Lung (tissue), 12 donors: Measurements from ENCODE around the gene ACSF3. TPM values are rescaled to one million over a fixed set of nuclear protein-coding genes. Genes with fewer than 3 reads are reported as not detected.
A peak's percentile ranks its signal among the peaks of the same experiment; 100 is the strongest.

Source experiments
- ATAC-seq: fragments of 200-7000 bp; cut with Tn5 transposase; one replicate; pipeline ENCODE4 v1.9.1; 2020; ENCODE audit warnings: moderate number of reproducible peaks; ENCODE audit not compliant: insufficient read depth, low FRiP score
- DNase-seq, 3 donors: peaks; one replicate each; pipeline ENCODE4 v3.0.0-alpha.2; 2013 to 2017
- H3K27ac ChIP-seq, 2 donors: one replicate each; pipeline ENCODE4 v1.5.1; 2013; ENCODE audit warnings: mild to moderate bottlenecking in 2 of 2, moderate library complexity in 2 of 2, control low read depth in 1 of 2, inconsistent platforms in 1 of 2, low read depth in 1 of 2, low read length in 1 of 2
- H3K27me3 ChIP-seq, 3 donors: one replicate each; pipeline ENCODE4 v1.5.1; 2013; ENCODE audit warnings: low read length in 2 of 3; ENCODE audit not compliant: control insufficient read depth in 3 of 3, insufficient read depth in 3 of 3
- H3K36me3 ChIP-seq, 4 donors: one replicate each; pipeline ENCODE4 v1.5.1; 2013; ENCODE audit warnings: low read length in 4 of 4, mild to moderate bottlenecking in 1 of 4, moderate library complexity in 1 of 4; ENCODE audit not compliant: control insufficient read depth in 4 of 4, insufficient read depth in 4 of 4
- H3K4me1 ChIP-seq, 5 donors: one replicate each; pipeline ENCODE4 v1.5.1; 2013; ENCODE audit warnings: low read length in 5 of 5, mild to moderate bottlenecking in 2 of 5, moderate library complexity in 1 of 5; ENCODE audit not compliant: control insufficient read depth in 5 of 5, insufficient read depth in 5 of 5
- H3K4me3 ChIP-seq: one replicate; pipeline ENCODE4 v1.5.1; 2013; ENCODE audit warnings: mild to moderate bottlenecking, control low read depth, moderate library complexity
- H3K9ac ChIP-seq, 2 donors: one replicate each; pipeline ENCODE4 v1.5.1; 2013; ENCODE audit warnings: low read length in 2 of 2, control low read depth in 1 of 2; ENCODE audit not compliant: insufficient read depth in 1 of 2
- H3K9me3 ChIP-seq, 4 donors: one replicate each; pipeline ENCODE4 v1.5.1; 2013; ENCODE audit warnings: low read length in 3 of 4, mild to moderate bottlenecking in 1 of 4, moderate library complexity in 1 of 4; ENCODE audit not compliant: control insufficient read depth in 4 of 4, insufficient read depth in 3 of 4
- WGBS, 2 donors: extraction: QIAGEN DNeasy Blood & Tissue Kit; methylation state at CpG; one replicate each; pipeline ENCODE4 v1.1.7; 2013; 5-methylcytosine and 5-hydroxymethylcytosine counted together
- polyA plus RNA-seq, 2 donors: library from polyadenylated mRNA; stranded (reverse); fragments of 200-250 nt; gene quantifications; one replicate each; pipeline ENCODE4 v1.2.1, GENCODE V29; 2013
- total RNA-seq, 2 donors: library from RNA; depleted of rRNA in 1 of 2; stranded (reverse); fragments of >200 nt in 1 of 2; gene quantifications; one replicate each; pipeline ENCODE4 v1.2.1, GENCODE V29; 2014 to 2021
- TF ChIP-seq, protein P1 (sequence below): IDR thresholded peaks from 2 replicates; pipeline ENCODE4 v1.5.1; 2012; ENCODE audit warnings: mild to moderate bottlenecking; ENCODE audit errors: control extremely low read depth, extremely low read depth
- donor health status: control.
- donor health status: control.
- donor health status: Bipolar disorder and iron deficiency.
- donor health status: healthy.
- donor health status: DM: yes; HTN: yes; CAD: no.

The ACSF3 gene
- total and polyA plus RNA-seq, 4 donors: 17.4 to 33.6 (median 31.2) TPM

DNA sequence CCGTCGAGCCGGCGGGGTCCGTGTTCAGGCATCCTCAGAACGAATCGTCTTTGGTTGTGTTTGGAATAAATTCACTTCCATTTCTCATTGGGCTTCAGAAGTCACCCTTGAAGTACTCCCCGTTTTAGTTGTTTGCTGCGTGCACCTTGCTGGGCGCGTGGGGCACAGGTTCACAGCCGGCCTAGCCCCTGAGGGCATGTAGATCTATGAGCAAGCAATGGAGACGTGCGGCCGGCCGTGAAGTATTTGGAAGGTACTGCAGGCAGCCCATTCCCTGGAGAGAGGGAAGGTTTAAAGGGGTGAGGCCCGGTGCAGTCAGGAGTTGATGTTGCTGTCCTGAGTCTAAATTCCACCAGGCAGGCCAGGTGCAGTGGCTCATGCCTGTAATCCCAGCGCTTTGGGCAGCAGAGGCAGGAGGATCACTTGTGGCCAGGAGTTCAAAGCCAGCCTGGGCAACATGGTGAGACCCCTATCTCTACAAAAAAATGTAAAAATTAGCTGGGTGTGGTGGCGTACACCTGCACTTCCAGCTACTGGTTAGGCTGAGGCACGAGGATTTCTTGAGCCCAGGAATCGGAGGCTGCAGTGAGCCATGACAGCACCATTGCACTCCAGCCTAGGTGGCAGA, 714 bp downstream of the ACSF3 start:
- no peaks in the 10 kb centered on the region for H3K9me3 ChIP-seq
- peaks cover 0 to 2% (median 0%) of the 10 kb centered on the region in 4 donors for H3K36me3 ChIP-seq
- peak overlapping the region; percentile 83 for H3K4me3 ChIP-seq
- WGBS, 2 donors: 12 to 16% methylated on average over 21 of the region's 21 CpGs
- ATAC-seq (no peak), DNase-seq (no peak)
- peak overlapping the region; percentile 58 to 63 for H3K9ac ChIP-seq
- H3K27me3 ChIP-seq: peaks cover 0 to 11% (median 5%) of the 10 kb centered on the region in 3 donors
- TF ChIP-seq, protein P1, sequence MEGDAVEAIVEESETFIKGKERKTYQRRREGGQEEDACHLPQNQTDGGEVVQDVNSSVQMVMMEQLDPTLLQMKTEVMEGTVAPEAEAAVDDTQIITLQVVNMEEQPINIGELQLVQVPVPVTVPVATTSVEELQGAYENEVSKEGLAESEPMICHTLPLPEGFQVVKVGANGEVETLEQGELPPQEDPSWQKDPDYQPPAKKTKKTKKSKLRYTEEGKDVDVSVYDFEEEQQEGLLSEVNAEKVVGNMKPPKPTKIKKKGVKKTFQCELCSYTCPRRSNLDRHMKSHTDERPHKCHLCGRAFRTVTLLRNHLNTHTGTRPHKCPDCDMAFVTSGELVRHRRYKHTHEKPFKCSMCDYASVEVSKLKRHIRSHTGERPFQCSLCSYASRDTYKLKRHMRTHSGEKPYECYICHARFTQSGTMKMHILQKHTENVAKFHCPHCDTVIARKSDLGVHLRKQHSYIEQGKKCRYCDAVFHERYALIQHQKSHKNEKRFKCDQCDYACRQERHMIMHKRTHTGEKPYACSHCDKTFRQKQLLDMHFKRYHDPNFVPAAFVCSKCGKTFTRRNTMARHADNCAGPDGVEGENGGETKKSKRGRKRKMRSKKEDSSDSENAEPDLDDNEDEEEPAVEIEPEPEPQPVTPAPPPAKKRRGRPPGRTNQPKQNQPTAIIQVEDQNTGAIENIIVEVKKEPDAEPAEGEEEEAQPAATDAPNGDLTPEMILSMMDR: no peak
- peak overlapping the region; percentile 14 to 75 for H3K27ac ChIP-seq
- peaks cover 0 to 17% (median 10%) of the 10 kb centered on the region in 5 donors for H3K4me1 ChIP-seq

DNA sequence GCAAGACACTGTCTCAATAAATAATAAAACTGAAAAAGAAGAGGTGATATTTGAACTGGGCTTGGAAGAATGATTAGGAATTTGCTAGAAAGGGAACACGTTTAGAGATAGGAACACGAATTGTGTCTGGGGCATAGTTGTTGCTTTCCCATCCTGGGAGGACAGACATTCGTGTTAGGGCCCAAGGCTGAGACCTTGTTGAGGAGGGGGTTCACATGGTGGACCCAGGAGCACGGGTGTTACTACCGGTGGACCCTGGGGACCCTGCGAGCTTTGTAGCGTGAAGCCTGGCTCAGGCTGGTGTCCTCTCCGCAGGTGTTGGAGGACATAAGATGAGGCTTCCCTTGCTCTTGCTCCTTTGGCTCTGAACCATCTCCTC, 1.2 kb downstream of the ACSF3 start:
- Histone ChIP-seq H3K27me3 (peaks cover 0 to 6% (median 2%) of the 10 kb centered on the region in 3 donors), H3K27ac (no peak overlapping the region), H3K9ac (no peak overlapping the region), H3K4me1 (peaks cover 0 to 17% (median 7%) of the 10 kb centered on the region in 5 donors), H3K9me3 (no peaks in the 10 kb centered on the region), H3K4me3 (no peak overlapping the region), H3K36me3 (peaks cover 0 to 2% (median 0%) of the 10 kb centered on the region in 4 donors)
- no peak for ATAC-seq
- no peak for DNase-seq
- TF ChIP-seq, protein P1: no peak
- 82 to 87% methylated on average over 8 of the region's 8 CpGs for WGBS, 2 donors

DNA sequence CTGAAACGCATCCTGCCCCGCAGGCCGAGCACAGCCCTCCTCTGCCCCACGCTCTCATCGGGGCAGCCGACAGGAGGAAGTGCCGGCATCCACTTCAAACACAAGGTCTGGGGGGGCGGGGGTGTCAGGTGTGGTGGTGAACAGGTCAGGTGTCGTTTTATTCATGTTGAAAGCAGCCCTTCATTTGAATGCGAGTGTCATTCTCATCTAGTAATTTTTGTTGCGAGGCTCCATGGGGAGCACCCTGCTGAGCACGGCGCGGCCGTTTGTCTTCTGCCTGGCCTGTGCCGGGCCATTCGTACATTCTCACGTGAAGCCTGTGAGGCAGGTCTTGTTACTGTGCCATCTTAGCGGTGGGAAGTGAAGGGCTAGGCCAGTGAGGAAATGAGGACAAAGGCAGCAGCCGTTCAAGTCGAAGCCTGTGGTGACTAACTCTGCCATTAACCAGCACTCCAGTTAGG, 1.9 kb downstream of the ACSF3 start:
- Histone ChIP-seq H3K27ac (no peak overlapping the region), H3K9me3 (no peaks in the 10 kb centered on the region), H3K9ac (no peak overlapping the region), H3K4me3 (no peak overlapping the region), H3K27me3 (peaks cover 0 to 2% (median 2%) of the 10 kb centered on the region in 3 donors), H3K4me1 (peaks cover 0 to 17% (median 4%) of the 10 kb centered on the region in 5 donors), H3K36me3 (peaks cover 0 to 3% (median 0%) of the 10 kb centered on the region in 4 donors)
- TF ChIP-seq, protein P1: no peak
- ATAC-seq (no peak), DNase-seq (no peak)
- 64 to 71% methylated on average over 21 of the region's 21 CpGs for WGBS, 2 donors
